ENCODE measurements around the gene LRP1. TPM values are rescaled to one million over a fixed set of nuclear protein-coding genes. Genes with fewer than 3 reads are reported as not detected.

LRP1 gene
- total RNA-seq, 2 donors from 2014 or later = 53.5 to 198 TPM

- Histone ChIP-seq H3K9me3 (no peaks in the 10 kb centered on the region), H3K36me3 (peaks cover 3 to 17% of the 10 kb centered on the region in 2 donors), H3K27ac (no peak overlapping the region), H3K4me3 (no peak overlapping the region), H3K27me3 (replicated peaks; ENCODE audit: insufficient read depth) (no peaks in the 10 kb centered on the region), H3K4me1 (replicated peaks) (no peaks in the 10 kb centered on the region)
- intact Hi-C loops (cut with DNase I) = loop anchor here (5.0 kb wide), 1 partner anchor 190 kb away; no protein-coding TSS in a partner anchor
- DNase-seq (ENCODE audit: low spot score) = no peak
- WGBS = 92% methylated on average over 3 of the region's 3 CpGs
- no peak for TF ChIP-seq POLR2AphosphoS5 (IDR thresholded peaks at IDR 0.05)
- TF ChIP-seq CTCF (IDR thresholded peaks at IDR 0.05) = no peak
- TF ChIP-seq POLR2A (IDR thresholded peaks at IDR 0.05) = no peak
Measured at GRCh38 chr12:57262126-57262822, 134.0 kb downstream of the LRP1 start.

MicroRNA genes within 50 kb of the gene (microRNA counts, 767-probe panel; counts per million panel counts)
- 0 to 431 counts per million in 2 donors for microRNA hsa-miR-1228-3p

Small RNAs within 50 kb of the gene (microRNA-seq; reads per million reads assigned to microRNA genes)
- not detected for gene MIR1228

Small RNAs within 50 kb of the gene (small RNA-seq; reads per million reads assigned to genes)
- gene MIR1228 = 0.10 to 0.19 reads per million in 2 donors

Other genes with a start within 250 kb of the LRP1 start
- gene SDR9C7, start 194.1 kb upstream of the LRP1 start, total RNA-seq = 1 to 10 TPM in 1 of 2 donors, not detected in 1; 1.1 TPM
- gene RDH16, start 170.9 kb upstream of the LRP1 start, total RNA-seq = 1 to 10 TPM; 4.4 to 7.8 TPM
- gene ZBTB39, start 121.9 kb upstream of the LRP1 start, total RNA-seq = 10 to 100 TPM in 1 of 2 donors, 1 to 10 TPM in 1; 5.8 to 15.6 TPM
- not detected for gene TAC3, start 112.0 kb upstream of the LRP1 start, total RNA-seq
- gene MYO1A, start 78.4 kb upstream of the LRP1 start, total RNA-seq = under 1 TPM; 0.09 to 0.74 TPM
- gene NEMP1, start 49.7 kb upstream of the LRP1 start, total RNA-seq = 10 to 100 TPM; 10.8 to 13.0 TPM
- gene NAB2, start 39.4 kb upstream of the LRP1 start, total RNA-seq = 10 to 100 TPM; 19.0 to 65.5 TPM
- gene STAT6, start 17.1 kb upstream of the LRP1 start, total RNA-seq = 100 to 1,000 TPM; 124 to 237 TPM
- not detected for gene LRP1-AS, start 19.1 kb downstream of the LRP1 start, total RNA-seq
- 10 to 100 TPM; 10.2 to 18.1 TPM for gene NXPH4, start 88.3 kb downstream of the LRP1 start, total RNA-seq
- 10 to 100 TPM; 49.6 to 51.4 TPM for gene SHMT2, start 101.2 kb downstream of the LRP1 start, total RNA-seq
- 10 to 100 TPM in 1 of 2 donors, 1 to 10 TPM in 1; 4.8 to 20.9 TPM for gene STAC3, start 122.7 kb downstream of the LRP1 start, total RNA-seq

All from prostate gland (tissue), 2 donors.